Measurements from ENCODE around the gene TRIOBP.

The TRIOBP gene

DNA sequence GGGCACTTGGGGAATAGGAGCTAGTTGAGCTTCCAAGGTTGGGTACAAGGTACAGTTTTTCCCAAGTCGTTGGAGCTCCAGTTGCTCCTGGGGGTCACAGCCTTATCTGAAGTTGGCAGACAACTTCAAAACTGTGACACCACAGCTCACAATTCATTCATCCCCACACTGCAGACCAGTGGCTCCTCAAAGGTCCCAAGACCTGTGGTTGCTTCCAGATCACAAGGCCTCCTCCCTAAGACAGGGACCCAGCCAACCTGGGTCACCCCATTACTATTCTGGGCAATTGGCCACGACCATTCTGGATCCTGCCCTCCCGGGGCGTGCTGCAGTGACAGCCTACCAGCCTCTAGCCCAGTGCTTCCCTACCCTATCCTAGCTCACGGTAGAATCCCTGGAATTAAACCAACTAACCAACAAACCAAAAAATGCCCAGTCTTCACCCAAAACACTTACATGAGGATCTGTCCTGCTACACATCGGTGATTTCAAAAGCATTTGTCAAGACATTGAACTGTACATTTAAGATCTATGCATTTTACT, 39.2 kb upstream of the TRIOBP start:
- TF ChIP-seq, protein P1, sequence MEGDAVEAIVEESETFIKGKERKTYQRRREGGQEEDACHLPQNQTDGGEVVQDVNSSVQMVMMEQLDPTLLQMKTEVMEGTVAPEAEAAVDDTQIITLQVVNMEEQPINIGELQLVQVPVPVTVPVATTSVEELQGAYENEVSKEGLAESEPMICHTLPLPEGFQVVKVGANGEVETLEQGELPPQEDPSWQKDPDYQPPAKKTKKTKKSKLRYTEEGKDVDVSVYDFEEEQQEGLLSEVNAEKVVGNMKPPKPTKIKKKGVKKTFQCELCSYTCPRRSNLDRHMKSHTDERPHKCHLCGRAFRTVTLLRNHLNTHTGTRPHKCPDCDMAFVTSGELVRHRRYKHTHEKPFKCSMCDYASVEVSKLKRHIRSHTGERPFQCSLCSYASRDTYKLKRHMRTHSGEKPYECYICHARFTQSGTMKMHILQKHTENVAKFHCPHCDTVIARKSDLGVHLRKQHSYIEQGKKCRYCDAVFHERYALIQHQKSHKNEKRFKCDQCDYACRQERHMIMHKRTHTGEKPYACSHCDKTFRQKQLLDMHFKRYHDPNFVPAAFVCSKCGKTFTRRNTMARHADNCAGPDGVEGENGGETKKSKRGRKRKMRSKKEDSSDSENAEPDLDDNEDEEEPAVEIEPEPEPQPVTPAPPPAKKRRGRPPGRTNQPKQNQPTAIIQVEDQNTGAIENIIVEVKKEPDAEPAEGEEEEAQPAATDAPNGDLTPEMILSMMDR (IDR thresholded peaks at IDR 0.05; ENCODE audit: low read depth, low read length): no peak
- H3K4me3 ChIP-seq (ENCODE audit: low read depth, low read length): peak overlapping the region; percentile 61

DNA sequence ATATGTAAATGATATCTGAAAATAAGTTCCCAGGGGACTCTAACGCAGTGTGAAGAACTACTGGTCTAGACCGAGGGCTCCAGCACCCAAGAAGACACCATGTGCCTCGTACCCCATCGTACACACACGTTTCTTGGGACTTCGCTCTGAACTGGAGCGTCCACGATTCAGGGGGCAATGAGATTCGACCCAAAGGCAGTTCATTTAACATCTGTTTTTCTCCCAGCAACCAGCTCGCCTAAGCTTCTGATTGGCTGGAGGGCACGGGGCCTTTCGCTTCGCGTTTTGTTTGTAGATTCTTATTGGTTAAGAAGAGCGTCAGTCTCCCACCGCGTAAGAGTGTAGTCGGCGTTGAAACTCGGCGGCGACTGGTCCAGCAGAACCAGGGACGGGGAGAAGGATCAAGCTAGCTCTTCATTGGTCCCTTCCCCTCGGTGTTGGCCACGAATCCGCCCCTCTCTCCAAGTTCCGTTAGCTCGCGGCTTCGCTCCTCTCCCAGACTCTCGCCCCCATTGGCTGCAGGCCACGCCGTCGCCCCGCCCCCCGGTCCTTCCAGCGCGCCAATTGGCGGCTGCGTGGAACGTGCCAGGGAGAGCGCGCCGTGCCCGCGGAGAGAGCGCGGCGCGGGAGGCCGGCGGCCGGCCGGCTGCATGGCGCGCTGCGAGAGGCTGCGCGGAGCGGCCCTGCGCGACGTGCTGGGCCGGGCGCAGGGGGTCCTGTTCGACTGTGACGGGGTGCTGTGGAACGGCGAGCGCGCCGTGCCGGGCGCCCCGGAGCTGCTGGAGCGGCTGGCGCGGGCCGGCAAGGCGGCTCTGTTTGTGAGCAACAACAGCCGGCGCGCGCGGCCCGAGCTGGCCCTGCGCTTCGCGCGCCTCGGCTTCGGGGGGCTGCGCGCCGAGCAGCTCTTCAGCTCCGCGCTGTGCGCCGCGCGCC, 38.4 kb upstream of the TRIOBP start, which contains the start of gene PDXP:
Gene PDXP, plus strand, starts transcription at position 591 of the 933 bp plus-strand sequence. Its CDS starts 60 bp downstream, at position 651.
- H3K4me3 ChIP-seq (ENCODE audit: low read depth, low read length): peak within 1 kb of the TSS; percentile 72
- TF ChIP-seq, protein P1 (IDR thresholded peaks at IDR 0.05; ENCODE audit: low read depth, low read length): no peak

DNA sequence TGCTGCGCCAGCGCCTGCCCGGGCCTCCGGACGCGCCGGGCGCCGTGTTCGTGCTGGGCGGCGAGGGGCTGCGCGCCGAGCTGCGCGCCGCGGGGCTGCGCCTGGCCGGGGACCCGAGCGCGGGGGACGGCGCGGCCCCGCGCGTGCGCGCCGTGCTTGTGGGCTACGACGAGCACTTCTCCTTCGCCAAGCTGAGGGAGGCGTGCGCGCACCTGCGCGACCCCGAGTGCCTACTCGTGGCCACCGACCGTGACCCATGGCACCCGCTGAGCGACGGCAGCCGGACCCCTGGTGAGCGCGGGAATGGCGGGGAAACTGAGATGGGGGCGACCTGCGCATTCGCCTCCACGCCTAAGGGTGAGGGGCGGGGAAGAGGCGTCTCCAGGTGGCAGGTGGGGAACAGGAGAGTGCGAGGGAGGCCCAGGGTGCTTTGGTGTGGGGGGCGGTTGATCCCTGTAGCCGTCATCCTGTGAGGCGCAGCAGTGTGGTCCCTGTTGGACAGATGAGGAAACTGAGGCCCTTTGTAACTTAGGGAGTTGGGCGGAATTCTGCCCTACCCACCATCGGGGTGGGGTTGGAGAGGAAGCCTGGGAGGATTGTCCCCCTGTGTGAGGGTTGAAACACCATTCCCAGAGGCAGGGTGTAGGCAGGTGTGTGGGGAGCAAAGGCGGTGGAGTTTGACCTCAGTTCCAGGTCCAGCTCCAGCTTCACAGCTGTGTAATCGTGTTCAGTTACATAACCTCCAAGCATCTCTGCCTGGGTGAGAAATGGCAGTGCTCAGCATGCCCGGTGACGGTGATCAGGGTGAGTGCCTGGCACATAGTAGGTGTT, 37.6 kb upstream of the TRIOBP start:
- TF ChIP-seq, protein P1 (IDR thresholded peaks at IDR 0.05; ENCODE audit: low read depth, low read length): no peak
- H3K4me3 ChIP-seq (ENCODE audit: low read depth, low read length): peak overlapping the region; percentile 72

DNA sequence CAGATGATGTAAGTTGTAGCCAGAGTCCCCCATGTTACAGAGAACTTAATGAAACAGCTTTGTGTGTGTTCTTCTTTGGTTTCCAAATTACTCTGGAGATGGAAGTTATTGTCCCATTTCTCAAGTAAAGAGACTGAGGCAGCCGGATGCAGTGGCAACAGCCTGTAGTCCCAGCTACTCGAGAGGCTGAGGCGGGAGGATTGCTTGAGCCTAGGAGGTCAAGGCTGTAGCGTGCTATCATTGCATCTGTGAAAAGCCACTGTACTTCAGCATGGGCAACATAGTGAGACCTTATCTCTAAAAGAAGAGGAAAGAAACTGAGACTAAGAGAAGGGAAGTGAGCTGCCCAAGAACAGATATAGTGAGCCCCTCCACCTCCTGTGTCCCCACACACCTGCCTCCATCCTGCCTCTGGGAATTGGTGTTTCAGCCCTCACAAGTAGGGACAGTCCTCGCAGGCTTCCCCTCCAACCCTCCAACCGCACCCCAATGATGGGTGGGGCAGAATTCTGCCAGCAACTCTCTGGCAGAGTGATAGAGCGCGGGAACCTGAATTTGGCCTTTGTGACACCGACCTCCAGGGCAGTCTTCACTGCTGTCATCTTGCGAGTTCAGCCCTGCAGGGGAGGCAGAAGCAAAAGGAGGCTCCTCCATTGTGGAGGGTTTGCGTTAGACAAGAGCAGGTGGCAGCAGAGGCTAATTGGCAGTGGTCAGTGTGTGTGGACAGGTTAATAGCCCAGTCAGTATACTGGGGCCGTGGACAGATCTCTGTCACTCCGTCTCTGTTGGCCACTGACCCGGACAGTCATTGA, 36.7 kb upstream of the TRIOBP start:
- TF ChIP-seq, protein P1 (IDR thresholded peaks at IDR 0.05; ENCODE audit: low read depth, low read length): no peak
- H3K4me3 ChIP-seq (ENCODE audit: low read depth, low read length): peak overlapping the region; percentile 72

DNA sequence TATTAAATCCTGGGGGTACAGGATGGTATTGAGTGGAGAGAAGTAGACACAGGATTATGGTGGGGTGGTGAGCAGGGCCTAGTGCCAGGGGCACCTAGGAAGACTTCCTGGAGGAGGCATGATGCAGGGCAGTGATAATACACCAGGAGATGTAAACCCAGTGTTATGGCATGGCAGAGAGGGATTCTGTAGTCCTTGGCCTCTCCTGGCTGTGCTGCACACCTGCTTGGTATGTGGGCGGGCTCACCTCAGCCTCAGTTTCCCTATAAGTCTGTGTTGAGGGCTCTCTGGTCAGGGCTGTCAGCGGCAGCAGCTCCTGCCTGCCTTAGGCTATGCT, 36.2 kb upstream of the TRIOBP start:
- H3K4me3 ChIP-seq (ENCODE audit: low read depth, low read length): no peak overlapping the region
- TF ChIP-seq, protein P1 (IDR thresholded peaks at IDR 0.05; ENCODE audit: low read depth, low read length): no peak

DNA sequence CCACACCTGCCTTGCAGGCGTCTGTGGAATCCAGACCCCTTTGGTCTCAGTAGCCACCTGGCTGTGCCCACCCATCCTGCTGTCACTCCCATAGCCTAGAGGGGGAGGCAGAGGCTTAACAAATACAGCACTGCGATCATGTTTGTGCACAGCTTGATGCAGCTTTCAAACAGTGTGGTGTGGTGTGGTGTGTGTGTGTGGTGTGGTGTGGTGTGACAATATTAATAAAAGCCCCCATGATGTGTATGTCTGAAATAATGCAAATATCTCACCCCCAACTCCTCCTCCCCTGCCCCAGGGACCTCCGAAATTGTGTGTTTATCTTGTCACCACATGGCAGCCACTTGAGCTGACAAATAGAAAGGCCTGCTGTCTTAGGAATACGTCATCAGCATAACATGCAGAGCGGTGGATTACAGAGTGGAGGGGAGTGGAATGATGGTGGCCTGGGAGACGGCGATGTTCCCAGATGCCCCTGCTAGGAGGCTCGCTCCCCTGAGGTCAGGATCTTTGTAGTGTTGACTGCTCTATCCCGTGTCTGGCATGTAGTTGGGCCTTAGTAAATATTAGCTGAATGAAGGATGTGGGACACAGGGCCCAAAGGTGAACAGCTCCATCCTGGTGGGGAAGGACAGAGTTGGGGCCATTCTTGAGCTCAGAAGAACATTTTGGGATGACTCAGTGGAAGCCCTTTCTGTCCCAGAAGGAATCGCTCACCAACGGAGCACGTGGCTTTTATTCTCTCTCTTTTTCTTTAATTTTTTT, 35.5 kb upstream of the TRIOBP start:
- H3K4me3 ChIP-seq (ENCODE audit: low read depth, low read length): no peak overlapping the region
- TF ChIP-seq, protein P1 (IDR thresholded peaks at IDR 0.05; ENCODE audit: low read depth, low read length): peak; percentile 38; the same call in 1 of the 2 replicates
